Stimulated activated CD4-positive, alpha-beta T cell treated with anti-CD3 and anti-CD28 coated beads, Interleukin-12 subunit alpha, Interleukin-12 subunit beta, amount 100 ng/mL, for 24 hours (primary cell): Measurements from ENCODE around the gene MCM9.
"Not testable (repeated sequence)": the region's sequence is repeated elsewhere in the genome, so short reads cannot be mapped to it uniquely, and the experiment has no call there.

Experiments used
- DNase-seq, 2 experiments: peaks; one replicate each; pipeline ENCODE4 v3.0.0-alpha.2; 2020; ENCODE audit warnings: low read depth in 2 of 2

The MCM9 gene

DNA sequence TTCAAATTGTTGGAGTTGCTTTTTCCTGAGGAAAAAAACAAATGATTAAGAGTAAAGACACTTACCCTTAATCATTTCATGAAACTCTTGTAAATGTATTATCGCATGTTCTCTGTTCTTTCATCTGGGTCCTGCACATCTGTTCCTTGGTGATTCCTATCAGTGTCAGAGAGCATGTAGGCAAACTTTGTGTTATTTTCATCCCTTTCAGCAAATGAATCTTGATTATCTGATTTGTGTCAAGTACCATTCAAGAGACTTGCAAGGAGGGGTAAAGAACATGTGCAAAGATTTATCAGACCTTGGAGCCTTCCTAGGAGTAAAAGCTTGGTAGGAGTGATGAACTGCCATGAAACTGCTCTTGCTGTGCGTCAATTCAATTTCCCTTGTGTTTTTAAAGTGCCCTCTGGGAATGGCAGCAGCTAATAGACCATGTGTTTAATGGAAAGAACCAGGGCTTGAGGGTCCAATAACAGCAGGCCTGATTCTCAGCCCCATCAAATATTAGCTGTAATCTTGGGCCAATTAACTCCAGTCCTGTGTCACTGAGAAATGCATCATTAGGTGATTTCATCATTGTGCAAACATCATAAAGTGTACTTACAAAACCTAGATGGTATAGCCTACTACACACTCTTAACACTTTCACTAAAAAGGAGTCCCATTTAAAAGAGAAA is 164.7 kb downstream of the MCM9 start:
- DNase-seq, result no peak

GRCh38 chr6:118768904-118769325 is 166.0 kb downstream of the MCM9 start:
- peak in 1 of 2 experiments; percentile 10 for DNase-seq

DNA sequence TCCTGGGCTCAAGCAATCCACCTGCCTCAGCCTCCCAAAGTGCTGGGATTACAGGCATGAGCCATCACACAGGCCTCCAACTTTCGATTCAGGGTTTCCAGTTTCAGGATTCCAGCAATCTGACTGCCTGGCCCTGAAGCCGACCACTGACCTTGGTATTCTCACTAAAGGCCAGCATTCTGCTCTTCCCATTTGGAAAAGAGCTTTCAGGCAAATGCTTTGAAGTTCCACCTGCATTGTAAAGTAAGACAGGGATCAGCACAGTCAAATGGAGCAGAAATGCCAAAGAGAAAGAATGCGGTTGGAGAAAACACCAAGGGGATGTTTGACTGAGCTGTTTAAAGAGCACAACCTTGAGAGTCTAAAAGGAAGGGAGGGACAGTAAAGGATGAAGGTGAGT is 166.5 kb downstream of the MCM9 start:
- no peak for DNase-seq

- not testable (repeated sequence) for DNase-seq
Observed at GRCh38 chr6:118765316-118765715, 169.6 kb downstream of the MCM9 start.

DNA sequence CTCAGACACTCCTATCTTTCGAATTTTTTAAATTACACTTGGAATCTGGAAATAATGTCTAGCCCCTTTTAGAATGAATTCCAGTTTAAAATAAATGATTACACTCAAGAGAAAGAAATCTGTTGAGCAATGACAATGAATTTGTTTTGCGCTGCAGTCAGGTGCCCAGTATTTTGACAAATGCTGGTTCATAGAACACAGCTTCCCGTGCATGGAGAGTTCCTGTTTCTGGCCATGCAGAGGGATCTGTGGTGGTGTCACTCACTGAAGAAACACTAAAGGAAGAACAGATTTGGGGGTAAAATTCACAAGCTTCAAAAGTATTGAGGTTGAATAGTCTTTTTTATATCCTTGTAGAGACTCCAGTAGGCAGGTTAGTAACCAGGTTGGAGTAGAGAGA is 170.2 kb downstream of the MCM9 start:
- no peak for DNase-seq
